ENCODE results near the gene TUBA3D. TPM values are rescaled to one million over a fixed set of nuclear protein-coding genes. Genes with fewer than 3 reads are reported as not detected.
"Not testable (repeated sequence)": the region's sequence is repeated elsewhere in the genome, so short reads cannot be mapped to it uniquely, and the experiment has no call there.

TUBA3D gene
- total RNA-seq, 1 donor from 2014 or later, result not detected

DNA sequence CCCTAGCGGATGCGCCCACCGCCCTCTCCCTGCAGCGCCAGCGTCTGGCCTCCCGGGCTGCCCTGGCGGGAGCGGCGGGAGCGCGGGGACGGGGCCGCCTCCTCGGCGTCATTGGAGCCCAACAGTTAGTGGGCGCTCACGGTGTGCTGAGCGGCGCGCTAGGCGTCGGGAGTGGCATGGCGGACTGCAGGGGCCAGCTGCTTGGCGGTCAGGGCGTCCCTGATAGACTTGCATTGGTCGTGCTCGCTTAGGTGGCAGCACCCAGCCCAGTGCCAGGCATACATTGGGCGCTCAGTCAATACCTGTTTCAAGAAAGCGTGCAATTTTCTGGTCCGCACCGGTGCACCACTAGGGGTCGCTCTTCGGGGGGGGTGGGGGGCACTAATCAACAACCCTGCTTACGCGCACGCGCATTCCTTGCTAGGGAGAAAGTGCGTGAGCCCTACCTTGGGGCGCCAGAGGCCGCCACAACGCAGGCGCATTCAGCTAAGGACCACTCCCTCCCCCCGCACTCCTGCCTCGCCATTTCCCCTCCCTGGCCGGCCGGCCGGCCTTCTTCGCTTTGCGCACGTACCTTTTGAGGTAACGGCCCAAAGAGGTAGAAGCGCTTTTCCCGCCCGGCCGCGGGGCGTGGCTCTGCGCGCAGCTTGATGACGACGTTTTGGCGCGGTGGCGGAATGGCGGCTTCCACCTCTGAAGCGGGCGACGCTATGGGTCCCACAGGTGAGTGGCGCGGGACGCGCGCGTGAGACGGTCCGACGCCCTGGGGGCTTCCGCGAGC lies 16.7 kb downstream of the TUBA3D start:
- no peak for FAIRE-seq
- TF ChIP-seq EZH2 (IDR thresholded peaks at IDR 0.05; ENCODE audit: insufficient read depth, low read length), result no peak
- TF ChIP-seq, protein P1, sequence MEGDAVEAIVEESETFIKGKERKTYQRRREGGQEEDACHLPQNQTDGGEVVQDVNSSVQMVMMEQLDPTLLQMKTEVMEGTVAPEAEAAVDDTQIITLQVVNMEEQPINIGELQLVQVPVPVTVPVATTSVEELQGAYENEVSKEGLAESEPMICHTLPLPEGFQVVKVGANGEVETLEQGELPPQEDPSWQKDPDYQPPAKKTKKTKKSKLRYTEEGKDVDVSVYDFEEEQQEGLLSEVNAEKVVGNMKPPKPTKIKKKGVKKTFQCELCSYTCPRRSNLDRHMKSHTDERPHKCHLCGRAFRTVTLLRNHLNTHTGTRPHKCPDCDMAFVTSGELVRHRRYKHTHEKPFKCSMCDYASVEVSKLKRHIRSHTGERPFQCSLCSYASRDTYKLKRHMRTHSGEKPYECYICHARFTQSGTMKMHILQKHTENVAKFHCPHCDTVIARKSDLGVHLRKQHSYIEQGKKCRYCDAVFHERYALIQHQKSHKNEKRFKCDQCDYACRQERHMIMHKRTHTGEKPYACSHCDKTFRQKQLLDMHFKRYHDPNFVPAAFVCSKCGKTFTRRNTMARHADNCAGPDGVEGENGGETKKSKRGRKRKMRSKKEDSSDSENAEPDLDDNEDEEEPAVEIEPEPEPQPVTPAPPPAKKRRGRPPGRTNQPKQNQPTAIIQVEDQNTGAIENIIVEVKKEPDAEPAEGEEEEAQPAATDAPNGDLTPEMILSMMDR (IDR thresholded peaks at IDR 0.05; ENCODE audit: insufficient read depth, low read depth, low read length), result peak; percentile 56

DNA sequence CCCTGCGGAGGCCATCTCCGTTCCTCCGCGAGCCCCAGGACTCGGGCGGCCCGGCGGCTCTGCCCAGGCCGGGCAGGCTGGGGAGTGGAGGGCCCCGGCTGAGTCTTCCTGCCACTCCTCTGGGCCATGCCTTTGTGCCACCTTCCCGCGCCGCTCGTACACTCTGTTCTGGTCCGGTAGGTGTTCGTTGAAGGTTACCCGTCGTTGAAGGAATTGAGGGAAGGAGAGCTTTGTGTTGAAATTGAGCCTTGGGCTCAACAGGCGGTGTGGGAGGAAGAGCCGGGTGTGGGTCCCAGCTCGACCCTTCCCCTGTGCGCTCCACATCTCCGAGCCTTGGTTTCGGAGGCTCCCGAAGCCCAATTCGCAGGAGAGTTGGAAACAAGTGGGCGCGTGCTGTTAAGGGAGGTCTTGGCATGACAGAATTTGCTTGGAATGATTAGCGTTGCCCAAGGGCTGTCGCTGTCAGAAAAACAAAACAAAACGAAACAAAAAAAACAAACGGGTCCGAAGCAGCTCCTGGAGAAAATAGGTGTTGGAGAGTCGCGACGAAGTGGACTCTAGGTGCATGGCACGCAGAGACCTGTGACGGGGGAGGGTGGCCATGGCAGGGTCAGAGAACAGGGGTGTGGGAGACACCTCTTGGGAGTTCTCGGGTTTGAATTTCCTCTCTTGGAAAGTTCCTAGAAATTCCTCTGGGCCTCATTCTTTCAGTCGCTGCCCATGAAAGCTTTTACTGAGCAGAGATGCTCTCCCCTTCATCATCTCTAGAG lies 17.5 kb downstream of the TUBA3D start:
- Histone ChIP-seq H3K79me2 (ENCODE audit: insufficient read depth, low read length) (peaks cover 81% of the 10 kb centered on the region), H4K20me1 (ENCODE audit: insufficient read depth, low read length) (peaks cover 30% of the 10 kb centered on the region), H3K27me3 (ENCODE audit: insufficient read depth, low read length) (no peaks in the 10 kb centered on the region), H2AFZ (ENCODE audit: low read depth, low read length) (peak overlapping the region; percentile 97), H3K27ac (ENCODE audit: low read depth, low read length) (peak overlapping the region; percentile 86), H3K36me3 (ENCODE audit: insufficient read depth, low read length) (no peaks in the 10 kb centered on the region), H3K4me1 (ENCODE audit: insufficient read depth, low read length) (peaks cover 12% of the 10 kb centered on the region), H3K9me3 (ENCODE audit: insufficient read depth, low read depth, low read length) (no peaks in the 10 kb centered on the region), H3K4me2 (ENCODE audit: low read length) (peak overlapping the region; percentile 98), H3K4me3 (ENCODE audit: insufficient read depth, low read depth, low read length) (peak overlapping the region; percentile 89), H3K9ac (ENCODE audit: low read length) (peak overlapping the region; percentile 93)
- Mint-ChIP-seq H3K27me3 (ENCODE audit: low read depth, unreplicated experiment) (no peaks in the 10 kb centered on the region), H3K36me3 (ENCODE audit: low read depth, unreplicated experiment) (no peaks in the 10 kb centered on the region), H3K4me1 (ENCODE audit: low read depth, unreplicated experiment) (peaks cover 10% of the 10 kb centered on the region), H3K4me3 (ENCODE audit: unreplicated experiment) (peak overlapping the region; percentile 99), H3K9me3 (ENCODE audit: unreplicated experiment) (no peaks in the 10 kb centered on the region), H3K27ac (ENCODE audit: unreplicated experiment) (peak overlapping the region; percentile 97)
- DNase-seq (ENCODE audit: low read depth) (no peak), FAIRE-seq (no peak)
- no peak for TF ChIP-seq EZH2 (IDR thresholded peaks at IDR 0.05; ENCODE audit: insufficient read depth, low read length)
- TF ChIP-seq, protein P1 (IDR thresholded peaks at IDR 0.05; ENCODE audit: insufficient read depth, low read depth, low read length), result no peak

More for the DNA sequence above, 16.7 kb downstream of the TUBA3D start:
- H3K36me3 Mint-ChIP-seq (ENCODE audit: low read depth, unreplicated experiment), result peaks cover 5% of the 10 kb centered on the region
- H3K4me1 Mint-ChIP-seq (ENCODE audit: low read depth, unreplicated experiment), result peaks cover 12% of the 10 kb centered on the region
- H3K27me3 Mint-ChIP-seq (ENCODE audit: low read depth, unreplicated experiment), result no peaks in the 10 kb centered on the region
- H3K27me3 ChIP-seq (ENCODE audit: insufficient read depth, low read length), result no peaks in the 10 kb centered on the region
- peaks cover 80% of the 10 kb centered on the region for H3K79me2 ChIP-seq (ENCODE audit: insufficient read depth, low read length)
- H3K9me3 ChIP-seq (ENCODE audit: insufficient read depth, low read depth, low read length), result no peaks in the 10 kb centered on the region
- H3K9me3 Mint-ChIP-seq (ENCODE audit: unreplicated experiment), result no peaks in the 10 kb centered on the region
- peak overlapping the region; percentile 97 for H2AFZ ChIP-seq (ENCODE audit: low read depth, low read length)
- peak overlapping the region; percentile 93 for H3K9ac ChIP-seq (ENCODE audit: low read length)
- H3K4me2 ChIP-seq (ENCODE audit: low read length), result peak overlapping the region; percentile 98
- peaks cover 25% of the 10 kb centered on the region for H4K20me1 ChIP-seq (ENCODE audit: insufficient read depth, low read length)
- DNase-seq (ENCODE audit: low read depth), result peak; percentile 82
- H3K36me3 ChIP-seq (ENCODE audit: insufficient read depth, low read length), result no peaks in the 10 kb centered on the region
- H3K4me3 ChIP-seq (ENCODE audit: insufficient read depth, low read depth, low read length), result peak overlapping the region; percentile 89
- H3K4me3 Mint-ChIP-seq (ENCODE audit: unreplicated experiment), result peak overlapping the region; percentile 99
- H3K27ac Mint-ChIP-seq (ENCODE audit: unreplicated experiment), result no peak overlapping the region
- H3K4me1 ChIP-seq (ENCODE audit: insufficient read depth, low read length), result peaks cover 12% of the 10 kb centered on the region
- peak overlapping the region; percentile 86 for H3K27ac ChIP-seq (ENCODE audit: low read depth, low read length)

DNA sequence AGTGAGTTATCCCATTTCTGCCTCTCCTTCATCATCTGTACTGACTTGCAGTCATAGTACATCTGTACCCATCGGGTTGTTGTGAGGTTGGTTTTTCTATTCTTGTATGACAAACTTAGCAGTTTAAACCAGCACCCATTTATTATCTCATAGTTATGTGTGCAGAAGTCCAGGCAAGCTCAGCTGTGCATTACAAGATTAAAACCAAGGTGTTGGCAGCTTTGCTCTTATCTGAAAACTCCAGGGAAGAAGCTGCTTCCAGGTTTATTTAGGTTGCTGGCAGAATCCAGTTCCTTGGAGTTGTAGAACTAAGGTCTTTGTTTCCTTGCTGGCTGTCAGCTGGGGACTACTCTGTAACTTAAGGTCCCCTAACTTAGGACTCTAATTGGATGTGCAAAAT lies 19.6 kb downstream of the TUBA3D start:
- H3K4me3 ChIP-seq (ENCODE audit: insufficient read depth, low read depth, low read length); H3K27ac Mint-ChIP-seq (ENCODE audit: unreplicated experiment); H3K27me3 ChIP-seq (ENCODE audit: insufficient read depth, low read length); H3K36me3 ChIP-seq (ENCODE audit: insufficient read depth, low read length); DNase-seq (ENCODE audit: low read depth); H3K27ac ChIP-seq (ENCODE audit: low read depth, low read length); H3K36me3 Mint-ChIP-seq (ENCODE audit: low read depth, unreplicated experiment); H3K4me2 ChIP-seq (ENCODE audit: low read length); H3K9me3 Mint-ChIP-seq (ENCODE audit: unreplicated experiment); H3K9me3 ChIP-seq (ENCODE audit: insufficient read depth, low read depth, low read length); H3K9ac ChIP-seq (ENCODE audit: low read length); FAIRE-seq; H2AFZ ChIP-seq (ENCODE audit: low read depth, low read length); H3K27me3 Mint-ChIP-seq (ENCODE audit: low read depth, unreplicated experiment): not testable (repeated sequence)
- Histone ChIP-seq H3K79me2 (ENCODE audit: insufficient read depth, low read length) (peaks cover 73% of the 10 kb centered on the region), H3K4me1 (ENCODE audit: insufficient read depth, low read length) (peaks cover 15% of the 10 kb centered on the region), H4K20me1 (ENCODE audit: insufficient read depth, low read length) (peaks cover 37% of the 10 kb centered on the region)
- peak overlapping the region; percentile 34 for H3K4me3 Mint-ChIP-seq (ENCODE audit: unreplicated experiment)
- H3K4me1 Mint-ChIP-seq (ENCODE audit: low read depth, unreplicated experiment), result peaks cover 18% of the 10 kb centered on the region

DNA sequence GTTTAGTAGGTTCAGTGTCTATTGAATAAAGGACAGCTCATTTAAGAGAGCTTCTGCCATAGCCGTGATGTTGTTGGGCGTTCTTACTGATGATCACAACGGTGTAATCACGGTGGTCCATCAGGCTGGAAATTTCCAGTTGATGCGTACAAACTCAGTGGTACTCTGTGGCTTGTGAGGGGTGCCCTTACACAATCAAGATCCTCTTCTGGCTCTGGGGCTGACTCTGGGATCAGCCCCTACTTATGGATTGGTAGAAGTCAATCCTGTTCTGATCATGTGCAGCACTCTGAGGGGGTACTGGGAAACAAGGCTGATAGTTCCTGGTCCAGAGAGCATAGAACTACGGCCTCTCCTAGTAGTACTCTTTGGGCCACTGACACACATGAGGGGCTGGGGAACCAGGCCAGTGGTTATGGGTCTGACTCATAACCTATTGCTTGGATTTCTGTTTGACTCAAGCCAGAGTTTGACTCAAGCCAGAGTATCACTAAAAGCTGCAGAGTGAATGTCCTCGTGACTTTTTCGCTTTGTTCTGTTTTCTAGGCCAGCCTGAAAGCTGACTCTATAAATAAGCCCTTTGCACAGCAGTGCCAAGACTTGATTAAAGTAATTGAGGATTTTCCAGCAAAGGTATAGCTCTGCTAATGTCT lies 22.5 kb downstream of the TUBA3D start:
- not testable (repeated sequence) for H3K36me3 ChIP-seq (ENCODE audit: insufficient read depth, low read length); H3K36me3 Mint-ChIP-seq (ENCODE audit: low read depth, unreplicated experiment); H3K9me3 ChIP-seq (ENCODE audit: insufficient read depth, low read depth, low read length); H3K4me3 Mint-ChIP-seq (ENCODE audit: unreplicated experiment); H3K27ac ChIP-seq (ENCODE audit: low read depth, low read length); H3K4me1 ChIP-seq (ENCODE audit: insufficient read depth, low read length); FAIRE-seq; H3K4me3 ChIP-seq (ENCODE audit: insufficient read depth, low read depth, low read length); H3K27me3 Mint-ChIP-seq (ENCODE audit: low read depth, unreplicated experiment); H3K27me3 ChIP-seq (ENCODE audit: insufficient read depth, low read length); H2AFZ ChIP-seq (ENCODE audit: low read depth, low read length); H3K4me2 ChIP-seq (ENCODE audit: low read length); H3K9ac ChIP-seq (ENCODE audit: low read length); H3K9me3 Mint-ChIP-seq (ENCODE audit: unreplicated experiment)
- DNase-seq (ENCODE audit: low read depth), result peak; percentile 71
- H3K79me2 ChIP-seq (ENCODE audit: insufficient read depth, low read length), result peaks cover 55% of the 10 kb centered on the region
- H4K20me1 ChIP-seq (ENCODE audit: insufficient read depth, low read length), result peaks cover 37% of the 10 kb centered on the region
- H3K4me1 Mint-ChIP-seq (ENCODE audit: low read depth, unreplicated experiment), result peaks cover 18% of the 10 kb centered on the region
- peak overlapping the region; percentile 10 for H3K27ac Mint-ChIP-seq (ENCODE audit: unreplicated experiment)
